Psoas muscle (tissue), 8 donors: ENCODE results near the gene ABCA2. TPM values are rescaled to one million over a fixed set of nuclear protein-coding genes. Genes with fewer than 3 reads are reported as not detected.

Experiments used
- ATAC-seq, 4 donors: fragments of 200-7000 bp; cut with Tn5 transposase; one replicate each; pipeline ENCODE4 v1.9.1; 2020; ENCODE audit warnings: moderate library complexity in 3 of 4, mild to moderate bottlenecking in 2 of 4
- DNase-seq, 2 donors: peaks; one replicate each; pipeline ENCODE4 v3.0.0-alpha.2; 2020
- H3K27ac ChIP-seq: fragments of 200-600 bp; one replicate; pipeline ENCODE4 v1.8.0; 2022
- H3K27me3 ChIP-seq, 3 donors: fragments of 200-600 bp in 1 of 3; one replicate each; pipeline versions ENCODE4 v1.6.1 to v1.8.0; 2013 to 2022; ENCODE audit warnings: low read length in 2 of 3, mild to moderate bottlenecking in 2 of 3, moderate library complexity in 1 of 3; ENCODE audit not compliant: insufficient read depth in 3 of 3
- H3K36me3 ChIP-seq, 2 donors: fragments of 200-600 bp in 1 of 2; one replicate each; pipeline versions ENCODE4 v1.6.1 to v1.8.0; 2013 to 2022; ENCODE audit warnings: low read depth in 1 of 2, mild to moderate bottlenecking in 1 of 2, moderate library complexity in 1 of 2; ENCODE audit not compliant: insufficient read depth in 1 of 2
- H3K4me1 ChIP-seq: fragments of 200-600 bp; one replicate; pipeline ENCODE4 v1.8.0; 2022
- H3K4me3 ChIP-seq: fragments of 200-600 bp; one replicate; pipeline ENCODE4 v1.8.0; 2022; ENCODE audit warnings: mild to moderate bottlenecking
- H3K9me3 ChIP-seq: fragments of 200-600 bp; one replicate; pipeline ENCODE4 v1.8.0; 2022
- CTCF ChIP-seq: fragments of 200-600 bp; IDR thresholded peaks from one replicate; pipeline ENCODE4 v1.8.0; 2022; ENCODE audit warnings: antibody characterized with exemption
- WGBS, 3 donors: extraction: QIAGEN DNeasy Blood & Tissue Kit; methylation state at CpG; one replicate each; pipeline versions ENCODE4 v1.1.6 to v1.1.7; 2013; 5-methylcytosine and 5-hydroxymethylcytosine counted together
- intact Hi-C, 2 donors: fragments of 100-400 bp; cut with DNase I; formaldehyde crosslinking; loops; one replicate each; pipeline versions ENCODE4 v1.11.0 to v1.14.2; 2022
- polyA plus RNA-seq, 3 donors: library from polyadenylated mRNA; stranded (reverse); fragments of 200-250 nt; gene quantifications; one replicate each; pipeline ENCODE4 v1.2.3, GENCODE V29; 2013
- total RNA-seq, 4 donors: library from RNA; stranded (reverse); fragmentation: NEBNext Ultra II Directional in 2 of 4; extraction: Animal tissue kit (Norgen Biotek cat#: 25700) in 2 of 4; gene quantifications; one replicate each; pipeline versions ENCODE4 v1.2.1 to v1.2.4, GENCODE V29; 2021 to 2023
- donor health status: healthy with polysubstance abuse.
- donor health status: DM: no; HTN: no; CAD: no; lungs with moderate emphysema.
- donor health status: Bipolar disorder and iron deficiency.
- donor health status: healthy.
- donor health status: DM: yes; HTN: yes; CAD: no.
- donor health status: DM: no; HTN: no; CAD: no.
- donor health status: DM: no; HTN: no; CAD: no.
- donor health status: DM: yes; HTN: yes; CAD: no.

Gene ABCA2
- total and polyA plus RNA-seq, 7 donors: 6.9 to 23.5 (median 12.2) TPM

- no peak overlapping the region for H3K27ac ChIP-seq
- H3K4me1 ChIP-seq: no peaks in the 10 kb centered on the region
- TF ChIP-seq CTCF: no peak
- intact Hi-C loops: no loop called here
- no peaks in the 10 kb centered on the region for H3K9me3 ChIP-seq
- ATAC-seq (no peak), DNase-seq (no peak)
- 91 to 94% (median 93%) methylated on average over 41 to 45 of the region's 45 CpGs for WGBS, 3 donors
- peaks cover 0 to 64% of the 10 kb centered on the region in 2 donors for H3K36me3 ChIP-seq
- H3K4me3 ChIP-seq: no peak overlapping the region
- no peaks in the 10 kb centered on the region for H3K27me3 ChIP-seq
These were observed 10.1 kb downstream of the ABCA2 start for GRCh38 chr9:137017791-137018497.

DNA sequence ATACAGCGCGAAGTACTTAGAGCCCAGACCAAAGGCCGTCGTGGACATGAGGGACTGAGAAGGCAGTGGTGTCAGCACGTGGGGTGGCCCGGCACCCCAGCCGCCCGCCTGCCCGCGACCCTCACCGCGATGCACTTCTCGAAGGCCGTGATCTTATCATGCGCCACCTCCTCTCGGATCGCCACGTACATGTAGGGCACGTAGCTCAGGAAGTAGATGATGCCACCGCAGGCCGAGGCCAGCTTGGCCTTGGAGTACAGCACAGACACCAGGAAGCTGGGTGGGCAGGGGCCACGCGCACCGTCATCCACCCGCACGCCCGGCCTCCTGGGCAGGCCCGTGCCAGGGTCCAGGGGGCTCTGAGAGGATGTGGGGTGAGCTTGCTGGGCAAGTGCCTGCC, 11.0 kb downstream of the ABCA2 start:
- Histone ChIP-seq H3K36me3 (peaks cover 0 to 72% of the 10 kb centered on the region in 2 donors), H3K27me3 (no peaks in the 10 kb centered on the region), H3K4me3 (no peak overlapping the region), H3K27ac (no peak overlapping the region), H3K4me1 (no peaks in the 10 kb centered on the region), H3K9me3 (no peaks in the 10 kb centered on the region)
- intact Hi-C loops: no loop called here
- 97 to 98% (median 97%) methylated on average over 28 of the region's 28 CpGs for WGBS, 3 donors
- DNase-seq (no peak), ATAC-seq (no peak)
- TF ChIP-seq CTCF: no peak

GRCh38 chr9:137016436-137016835, 11.6 kb downstream of the ABCA2 start:
- 91 to 92% (median 92%) methylated on average over 13 to 16 of the region's 16 CpGs for WGBS, 3 donors
- ATAC-seq (no peak), DNase-seq (no peak)
- no peaks in the 10 kb centered on the region for H3K27me3 ChIP-seq
- intact Hi-C loops: no loop called here
- H3K4me3 ChIP-seq: no peak overlapping the region
- no peak for TF ChIP-seq CTCF
- no peaks in the 10 kb centered on the region for H3K4me1 ChIP-seq
- peaks cover 0 to 78% of the 10 kb centered on the region in 2 donors for H3K36me3 ChIP-seq
- H3K9me3 ChIP-seq: no peaks in the 10 kb centered on the region
- H3K27ac ChIP-seq: no peak overlapping the region

GRCh38 chr9:137015976-137016375, 12.1 kb downstream of the ABCA2 start:
- H3K36me3 ChIP-seq: peaks cover 0 to 78% of the 10 kb centered on the region in 2 donors
- no peaks in the 10 kb centered on the region for H3K4me1 ChIP-seq
- WGBS, 3 donors: 93 to 96% (median 96%) methylated on average over 20 to 21 of the region's 21 CpGs
- H3K4me3 ChIP-seq: no peak overlapping the region
- ATAC-seq (no peak), DNase-seq (no peak)
- H3K27me3 ChIP-seq: no peaks in the 10 kb centered on the region
- H3K9me3 ChIP-seq: no peaks in the 10 kb centered on the region
- intact Hi-C loops: no loop called here
- TF ChIP-seq CTCF: no peak
- no peak overlapping the region for H3K27ac ChIP-seq

- H3K4me3 ChIP-seq: no peak overlapping the region
- H3K36me3 ChIP-seq: peaks cover 0 to 75% of the 10 kb centered on the region in 2 donors
- H3K27ac ChIP-seq: no peak overlapping the region
- no peaks in the 10 kb centered on the region for H3K9me3 ChIP-seq
- DNase-seq (no peak), ATAC-seq (no peak)
- H3K4me1 ChIP-seq: no peaks in the 10 kb centered on the region
- intact Hi-C loops: no loop called here
- H3K27me3 ChIP-seq: no peaks in the 10 kb centered on the region
- TF ChIP-seq CTCF: no peak
- 96 to 98% (median 96%) methylated on average over 20 to 25 of the region's 25 CpGs for WGBS, 3 donors
These were observed 12.5 kb downstream of the ABCA2 start for GRCh38 chr9:137015540-137015930.
